HuH-7 (cell line): ENCODE measurements around the gene NELL1.
A peak's percentile ranks its signal among the peaks of the same experiment; 100 is the strongest.

Experiments used
- DNase-seq: peaks from one replicate; pipeline ENCODE4 v3.0.0; 2011; ENCODE audit warnings: low spot score

The NELL1 gene

GRCh38 chr11:21489416-21490115, 820.2 kb downstream of the NELL1 start:
- no peak for DNase-seq

GRCh38 chr11:21492931-21493330, 823.5 kb downstream of the NELL1 start:
- DNase-seq, result no peak

- no peak for DNase-seq
Measured at GRCh38 chr11:21494946-21495345, 825.6 kb downstream of the NELL1 start.

- no peak for DNase-seq
Measured at GRCh38 chr11:21495879-21496278, 826.5 kb downstream of the NELL1 start.

- DNase-seq, result no peak
Measured at GRCh38 chr11:21501245-21501644, 831.9 kb downstream of the NELL1 start.

GRCh38 chr11:21505070-21505469, 835.7 kb downstream of the NELL1 start:
- no peak for DNase-seq

- DNase-seq, result peak; percentile 19
Measured at GRCh38 chr11:21511835-21512440, 842.6 kb downstream of the NELL1 start.

- DNase-seq, result peak; percentile 3
Measured at GRCh38 chr11:21514316-21514715, 844.9 kb downstream of the NELL1 start.

- no peak for DNase-seq
Measured at GRCh38 chr11:21520244-21520643, 850.9 kb downstream of the NELL1 start.

- no peak for DNase-seq
Measured at GRCh38 chr11:21529187-21529586, 859.8 kb downstream of the NELL1 start.

- no peak for DNase-seq
Measured at GRCh38 chr11:21534288-21534687, 864.9 kb downstream of the NELL1 start.

- DNase-seq, result no peak
Measured at GRCh38 chr11:21537980-21538379, 868.6 kb downstream of the NELL1 start.

- no peak for DNase-seq
Measured at GRCh38 chr11:21541187-21541751, 871.9 kb downstream of the NELL1 start.

- no peak for DNase-seq
Measured at GRCh38 chr11:21543901-21544300, 874.5 kb downstream of the NELL1 start.

- no peak for DNase-seq
Measured at GRCh38 chr11:21545699-21546098, 876.3 kb downstream of the NELL1 start.

- DNase-seq, result no peak
Measured at GRCh38 chr11:21546703-21547102, 877.3 kb downstream of the NELL1 start.

- DNase-seq, result no peak
Measured at GRCh38 chr11:21552911-21553310, 883.5 kb downstream of the NELL1 start.

- no peak for DNase-seq
Measured at GRCh38 chr11:21553795-21554194, 884.4 kb downstream of the NELL1 start.

- no peak for DNase-seq
Measured at GRCh38 chr11:21554284-21554683, 884.9 kb downstream of the NELL1 start.

- no peak for DNase-seq
Measured at GRCh38 chr11:21556926-21557325, 887.5 kb downstream of the NELL1 start.

GRCh38 chr11:21560466-21560975, 891.1 kb downstream of the NELL1 start:
- no peak for DNase-seq

GRCh38 chr11:21561581-21561980, 892.2 kb downstream of the NELL1 start:
- DNase-seq, result no peak

- DNase-seq, result no peak
Measured at GRCh38 chr11:21564095-21564494, 894.7 kb downstream of the NELL1 start.
